Endothelial cell of umbilical vein (primary cell): Measurements from ENCODE around the gene SLC9A3.

ENCODE experiments used
- MAX ChIP-seq: IDR thresholded peaks from 2 replicates; pipeline ENCODE4 v1.6.1; 2011; ENCODE audit not compliant: insufficient read depth, insufficient read length
- TF ChIP-seq, protein P1 (sequence below), 2 donors: IDR thresholded peaks; 1 replicate in 1 of 2; 2 replicates in 1 of 2; pipeline ENCODE4 v1.5.1; 2011; ENCODE audit warnings: low read length in 2 of 2, mild to moderate bottlenecking in 2 of 2, moderate library complexity in 2 of 2, control low read depth in 1 of 2, inconsistent platforms in 1 of 2, low read depth in 1 of 2; ENCODE audit not compliant: insufficient read depth in 1 of 2; ENCODE audit errors: extremely low read depth in 1 of 2

GRCh38 chr5:482021-482420 is 42.2 kb downstream of the SLC9A3 start:
- no peak for TF ChIP-seq MAX
- TF ChIP-seq, protein P1, sequence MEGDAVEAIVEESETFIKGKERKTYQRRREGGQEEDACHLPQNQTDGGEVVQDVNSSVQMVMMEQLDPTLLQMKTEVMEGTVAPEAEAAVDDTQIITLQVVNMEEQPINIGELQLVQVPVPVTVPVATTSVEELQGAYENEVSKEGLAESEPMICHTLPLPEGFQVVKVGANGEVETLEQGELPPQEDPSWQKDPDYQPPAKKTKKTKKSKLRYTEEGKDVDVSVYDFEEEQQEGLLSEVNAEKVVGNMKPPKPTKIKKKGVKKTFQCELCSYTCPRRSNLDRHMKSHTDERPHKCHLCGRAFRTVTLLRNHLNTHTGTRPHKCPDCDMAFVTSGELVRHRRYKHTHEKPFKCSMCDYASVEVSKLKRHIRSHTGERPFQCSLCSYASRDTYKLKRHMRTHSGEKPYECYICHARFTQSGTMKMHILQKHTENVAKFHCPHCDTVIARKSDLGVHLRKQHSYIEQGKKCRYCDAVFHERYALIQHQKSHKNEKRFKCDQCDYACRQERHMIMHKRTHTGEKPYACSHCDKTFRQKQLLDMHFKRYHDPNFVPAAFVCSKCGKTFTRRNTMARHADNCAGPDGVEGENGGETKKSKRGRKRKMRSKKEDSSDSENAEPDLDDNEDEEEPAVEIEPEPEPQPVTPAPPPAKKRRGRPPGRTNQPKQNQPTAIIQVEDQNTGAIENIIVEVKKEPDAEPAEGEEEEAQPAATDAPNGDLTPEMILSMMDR (IDR thresholded peaks at IDR 0.05; ENCODE audit: extremely low read depth in 1 of 2, insufficient read depth in 1 of 2, low read depth in 1 of 2, low read length in 2 of 2): no peak
